Measurements from ENCODE around the gene DDO. TPM values are rescaled to one million over a fixed set of nuclear protein-coding genes. Genes with fewer than 3 reads are reported as not detected.

The DDO gene
- total RNA-seq, 5 donors from 2014 or later (not counting 1 experiment from before 2014, with no cell fraction given): not detected

GRCh38 chr6:110425816-110426215 lies 10.4 kb upstream of the DDO start:
- H3K27ac ChIP-seq (ENCODE audit: low read length): no peak overlapping the region
- H3K4me3 Mint-ChIP-seq: no peak overlapping the region
- no peak overlapping the region for H3K27ac Mint-ChIP-seq
- peaks cover 6% of the 10 kb centered on the region for H3K36me3 Mint-ChIP-seq
- no peaks in the 10 kb centered on the region for H3K36me3 ChIP-seq (ENCODE audit: control insufficient read depth in 2 of 2, extremely low read depth in 1 of 2, insufficient read depth in 1 of 2, low read length in 1 of 2)
- 87% methylated on average over 3 of the region's 5 CpGs for WGBS (ENCODE audit: insufficient coverage)
- no peaks in the 10 kb centered on the region for H3K4me1 ChIP-seq (ENCODE audit: control insufficient read depth in 1 of 2, extremely low read depth in 1 of 2, insufficient read depth in 2 of 2, low read length in 2 of 2)
- ATAC-seq (replicated peaks in 1 of 4) (no peak), DNase-seq (no peak)
- no peaks in the 10 kb centered on the region for H3K4me1 Mint-ChIP-seq
- H3K9me3 ChIP-seq: no peaks in the 10 kb centered on the region
- POLR2A ChIA-PET: no interaction called here
- H3K27me3 Mint-ChIP-seq: peaks cover 21 to 38% of the 10 kb centered on the region in 2 donors
- CTCF ChIA-PET: no interaction called here
- peaks cover 0 to 10% (median 7%) of the 10 kb centered on the region in 3 donors for H3K9me3 Mint-ChIP-seq
- H3K4me3 ChIP-seq (ENCODE audit: control insufficient read depth in 1 of 2, extremely low read depth in 1 of 2, low read length in 1 of 2): no peak overlapping the region
- H3K27me3 ChIP-seq (replicated peaks in 1 of 2; ENCODE audit: control insufficient read depth in 2 of 2, extremely low read depth in 1 of 2, insufficient read depth in 2 of 2, low read length in 1 of 2): peaks cover 0 to 16% of the 10 kb centered on the region in 2 experiments

GRCh38 chr6:110422444-110422822 lies 7.1 kb upstream of the DDO start:
- ATAC-seq (replicated peaks in 1 of 4): no peak
- POLR2A ChIA-PET: no interaction called here
- Histone ChIP-seq H3K9me3 (no peaks in the 10 kb centered on the region), H3K4me3 (ENCODE audit: control insufficient read depth in 1 of 2, extremely low read depth in 1 of 2, low read length in 1 of 2) (no peak overlapping the region), H3K27me3 (replicated peaks in 1 of 2; ENCODE audit: control insufficient read depth in 2 of 2, extremely low read depth in 1 of 2, insufficient read depth in 2 of 2, low read length in 1 of 2) (peaks cover 0 to 15% of the 10 kb centered on the region in 2 experiments), H3K4me1 (ENCODE audit: control insufficient read depth in 1 of 2, extremely low read depth in 1 of 2, insufficient read depth in 2 of 2, low read length in 2 of 2) (no peaks in the 10 kb centered on the region), H3K36me3 (ENCODE audit: control insufficient read depth in 2 of 2, extremely low read depth in 1 of 2, insufficient read depth in 1 of 2, low read length in 1 of 2) (no peaks in the 10 kb centered on the region), H3K27ac (ENCODE audit: low read length) (no peak overlapping the region)
- DNase-seq: no peak
- CTCF ChIA-PET: no interaction called here
- Mint-ChIP-seq H3K4me3 (no peak overlapping the region), H3K27me3 (peaks cover 25 to 28% of the 10 kb centered on the region in 2 donors), H3K36me3 (peaks cover 6% of the 10 kb centered on the region), H3K27ac (no peak overlapping the region), H3K9me3 (peaks cover 0 to 10% (median 7%) of the 10 kb centered on the region in 3 donors), H3K4me1 (no peaks in the 10 kb centered on the region)

GRCh38 chr6:110421749-110422443 lies 6.5 kb upstream of the DDO start:
- Mint-ChIP-seq H3K27ac (no peak overlapping the region), H3K9me3 (peaks cover 0 to 10% (median 7%) of the 10 kb centered on the region in 3 donors), H3K36me3 (peaks cover 6% of the 10 kb centered on the region), H3K4me1 (no peaks in the 10 kb centered on the region), H3K4me3 (no peak overlapping the region), H3K27me3 (peaks cover 25 to 28% of the 10 kb centered on the region in 2 donors)
- DNase-seq: peak in 1 of 35 experiments; percentile 5
- H3K36me3 ChIP-seq (ENCODE audit: control insufficient read depth in 2 of 2, extremely low read depth in 1 of 2, insufficient read depth in 1 of 2, low read length in 1 of 2): no peaks in the 10 kb centered on the region
- no peaks in the 10 kb centered on the region for H3K4me1 ChIP-seq (ENCODE audit: control insufficient read depth in 1 of 2, extremely low read depth in 1 of 2, insufficient read depth in 2 of 2, low read length in 2 of 2)
- no peaks in the 10 kb centered on the region for H3K9me3 ChIP-seq
- no peak overlapping the region for H3K4me3 ChIP-seq (ENCODE audit: control insufficient read depth in 1 of 2, extremely low read depth in 1 of 2, low read length in 1 of 2)
- H3K27me3 ChIP-seq (replicated peaks in 1 of 2; ENCODE audit: control insufficient read depth in 2 of 2, extremely low read depth in 1 of 2, insufficient read depth in 2 of 2, low read length in 1 of 2): peaks cover 0 to 14% of the 10 kb centered on the region in 2 experiments
- ATAC-seq (replicated peaks in 1 of 4): no peak
- H3K27ac ChIP-seq (ENCODE audit: low read length): no peak overlapping the region
- WGBS (ENCODE audit: insufficient coverage): no CpG with 5 or more reads among the region's 4 CpGs
- CTCF ChIA-PET: no interaction called here
- POLR2A ChIA-PET: no interaction called here

DNA sequence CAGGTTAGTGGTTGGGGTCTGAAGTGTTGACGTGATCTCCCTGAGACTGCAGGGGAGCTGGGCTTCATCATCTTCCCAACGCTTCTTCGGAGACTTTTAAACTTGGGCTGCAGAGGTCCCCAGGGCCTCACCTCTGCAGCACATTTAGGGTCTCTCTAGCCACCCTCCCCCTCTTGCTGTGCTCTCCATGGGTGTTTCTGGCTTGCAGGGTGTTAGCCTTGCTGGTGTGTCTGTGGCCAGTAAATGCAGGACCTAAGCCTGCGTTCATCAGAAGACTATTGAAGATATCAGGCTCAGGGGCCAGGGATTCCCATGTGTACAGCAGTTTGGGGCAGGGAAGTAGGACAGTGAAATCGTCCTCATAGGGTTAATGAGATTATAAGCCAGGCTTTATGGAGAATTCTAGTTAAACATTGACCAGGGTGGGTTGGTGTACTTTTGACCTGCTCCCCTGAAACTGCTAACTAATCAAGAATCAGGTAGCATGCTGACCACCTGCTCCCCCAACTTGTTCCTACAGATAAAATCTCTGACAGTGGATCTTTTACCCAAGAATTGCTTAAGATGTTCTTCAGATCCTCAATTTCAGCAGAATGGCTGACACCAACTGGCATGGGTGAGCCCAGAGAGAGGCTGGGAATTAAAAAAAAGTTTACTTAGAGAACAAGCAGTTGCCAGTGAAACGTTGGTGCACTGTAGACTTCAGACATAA lies 3.8 kb upstream of the DDO start:
- Histone ChIP-seq H3K4me3 (ENCODE audit: control insufficient read depth in 1 of 2, extremely low read depth in 1 of 2, low read length in 1 of 2) (no peak overlapping the region), H3K4me1 (ENCODE audit: control insufficient read depth in 1 of 2, extremely low read depth in 1 of 2, insufficient read depth in 2 of 2, low read length in 2 of 2) (no peaks in the 10 kb centered on the region), H3K36me3 (ENCODE audit: control insufficient read depth in 2 of 2, extremely low read depth in 1 of 2, insufficient read depth in 1 of 2, low read length in 1 of 2) (no peaks in the 10 kb centered on the region), H3K27me3 (replicated peaks in 1 of 2; ENCODE audit: control insufficient read depth in 2 of 2, extremely low read depth in 1 of 2, insufficient read depth in 2 of 2, low read length in 1 of 2) (peaks cover 0 to 15% of the 10 kb centered on the region in 2 experiments), H3K9me3 (no peaks in the 10 kb centered on the region), H3K27ac (ENCODE audit: low read length) (no peak overlapping the region)
- ATAC-seq (replicated peaks in 1 of 4) (no peak), DNase-seq (no peak)
- Mint-ChIP-seq H3K4me3 (no peak overlapping the region), H3K9me3 (peaks cover 0 to 10% (median 7%) of the 10 kb centered on the region in 3 donors), H3K27ac (no peak overlapping the region), H3K4me1 (peaks cover 0 to 7% (median 4%) of the 10 kb centered on the region in 3 donors), H3K27me3 (peaks cover 18 to 26% of the 10 kb centered on the region in 2 donors), H3K36me3 (peaks cover 6% of the 10 kb centered on the region)
- CTCF ChIA-PET: interaction anchor here in 1 of 2 donors (0.6 kb wide), 1 partner anchor 892 kb away, joined by 3 read pairs; no protein-coding TSS in a partner anchor
- POLR2A ChIA-PET: no interaction called here
- 85% methylated on average over 4 of the region's 6 CpGs for WGBS (ENCODE audit: insufficient coverage)

DNA sequence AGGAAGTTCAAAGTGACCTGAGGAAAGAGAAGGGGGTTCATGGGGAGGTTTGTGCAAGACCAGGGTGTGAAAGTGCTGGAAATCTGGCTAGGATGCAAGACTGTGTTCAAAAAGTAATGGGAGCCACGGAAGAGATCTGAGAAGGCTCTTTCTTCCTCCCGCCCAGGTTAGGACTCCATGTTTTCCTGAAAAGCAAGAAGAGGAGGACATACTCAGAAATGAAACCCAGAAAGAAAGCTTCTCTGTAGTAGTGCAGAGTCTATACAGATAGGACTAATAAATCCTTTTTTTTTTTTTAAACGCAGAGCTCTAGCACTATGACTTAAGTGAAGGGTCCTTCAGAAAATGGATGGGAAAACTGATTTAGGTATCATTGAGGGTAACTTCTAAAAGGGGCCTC lies 3.2 kb upstream of the DDO start:
- ChIA-PET CTCF (interaction anchor here in 1 of 2 donors (0.6 kb wide), 1 partner anchor 892 kb away, joined by 3 read pairs; no protein-coding TSS in a partner anchor), POLR2A (no interaction called here)
- Histone ChIP-seq H3K36me3 (ENCODE audit: control insufficient read depth in 2 of 2, extremely low read depth in 1 of 2, insufficient read depth in 1 of 2, low read length in 1 of 2) (no peaks in the 10 kb centered on the region), H3K27ac (ENCODE audit: low read length) (no peak overlapping the region), H3K27me3 (replicated peaks in 1 of 2; ENCODE audit: control insufficient read depth in 2 of 2, extremely low read depth in 1 of 2, insufficient read depth in 2 of 2, low read length in 1 of 2) (peaks cover 0 to 16% of the 10 kb centered on the region in 2 experiments), H3K4me1 (ENCODE audit: control insufficient read depth in 1 of 2, extremely low read depth in 1 of 2, insufficient read depth in 2 of 2, low read length in 2 of 2) (no peaks in the 10 kb centered on the region), H3K9me3 (no peaks in the 10 kb centered on the region), H3K4me3 (ENCODE audit: control insufficient read depth in 1 of 2, extremely low read depth in 1 of 2, low read length in 1 of 2) (no peak overlapping the region)
- Mint-ChIP-seq H3K9me3 (peaks cover 0 to 10% (median 7%) of the 10 kb centered on the region in 3 donors), H3K4me3 (no peak overlapping the region), H3K4me1 (peaks cover 0 to 7% (median 4%) of the 10 kb centered on the region in 3 donors), H3K36me3 (peaks cover 6% of the 10 kb centered on the region), H3K27me3 (peaks cover 14 to 26% of the 10 kb centered on the region in 2 donors), H3K27ac (no peak overlapping the region)
- WGBS (ENCODE audit: insufficient coverage): 100% methylated on average over 1 of the region's 3 CpGs
- DNase-seq (no peak), ATAC-seq (replicated peaks in 1 of 4) (no peak)

- no peaks in the 10 kb centered on the region for H3K36me3 Mint-ChIP-seq
- DNase-seq (no peak), ATAC-seq (replicated peaks in 1 of 4) (no peak)
- POLR2A ChIA-PET: no interaction called here
- Histone ChIP-seq H3K36me3 (ENCODE audit: control insufficient read depth in 2 of 2, extremely low read depth in 1 of 2, insufficient read depth in 1 of 2, low read length in 1 of 2) (no peaks in the 10 kb centered on the region), H3K9me3 (no peaks in the 10 kb centered on the region), H3K27ac (ENCODE audit: low read length) (no peak overlapping the region), H3K27me3 (replicated peaks in 1 of 2; ENCODE audit: control insufficient read depth in 2 of 2, extremely low read depth in 1 of 2, insufficient read depth in 2 of 2, low read length in 1 of 2) (peaks cover 0 to 8% of the 10 kb centered on the region in 2 experiments), H3K4me1 (ENCODE audit: control insufficient read depth in 1 of 2, extremely low read depth in 1 of 2, insufficient read depth in 2 of 2, low read length in 2 of 2) (no peaks in the 10 kb centered on the region), H3K4me3 (ENCODE audit: control insufficient read depth in 1 of 2, extremely low read depth in 1 of 2, low read length in 1 of 2) (no peak overlapping the region)
- CTCF ChIA-PET: no interaction called here
- peaks cover 7 to 12% of the 10 kb centered on the region in 2 donors for H3K27me3 Mint-ChIP-seq
- H3K4me1 Mint-ChIP-seq: peaks cover 0 to 7% (median 4%) of the 10 kb centered on the region in 3 donors
- no peak overlapping the region for H3K4me3 Mint-ChIP-seq
- H3K9me3 Mint-ChIP-seq: no peaks in the 10 kb centered on the region
- whole genome bisulfite sequencing (ENCODE audit: insufficient coverage): 62% methylated on average over 4 of the region's 4 CpGs
- H3K27ac Mint-ChIP-seq: no peak overlapping the region
Measured at GRCh38 chr6:110414669-110415068, 706 bp downstream of the DDO start.

Measured in T-cell (primary cell).